Stimulated activated CD4-positive, alpha-beta T cell treated with anti-CD3 and anti-CD28 coated beads, Interleukin-2, amount 100 ng/mL, for 48 hours (primary cell): ENCODE results near the gene KLK11.
"Not testable (repeated sequence)": the region's sequence is repeated elsewhere in the genome, so short reads cannot be mapped to it uniquely, and the experiment has no call there.

Experiments
- DNase-seq, 2 donors: peaks; one replicate each; pipeline ENCODE4 v3.0.0-alpha.2; 2020

KLK11 gene

DNA sequence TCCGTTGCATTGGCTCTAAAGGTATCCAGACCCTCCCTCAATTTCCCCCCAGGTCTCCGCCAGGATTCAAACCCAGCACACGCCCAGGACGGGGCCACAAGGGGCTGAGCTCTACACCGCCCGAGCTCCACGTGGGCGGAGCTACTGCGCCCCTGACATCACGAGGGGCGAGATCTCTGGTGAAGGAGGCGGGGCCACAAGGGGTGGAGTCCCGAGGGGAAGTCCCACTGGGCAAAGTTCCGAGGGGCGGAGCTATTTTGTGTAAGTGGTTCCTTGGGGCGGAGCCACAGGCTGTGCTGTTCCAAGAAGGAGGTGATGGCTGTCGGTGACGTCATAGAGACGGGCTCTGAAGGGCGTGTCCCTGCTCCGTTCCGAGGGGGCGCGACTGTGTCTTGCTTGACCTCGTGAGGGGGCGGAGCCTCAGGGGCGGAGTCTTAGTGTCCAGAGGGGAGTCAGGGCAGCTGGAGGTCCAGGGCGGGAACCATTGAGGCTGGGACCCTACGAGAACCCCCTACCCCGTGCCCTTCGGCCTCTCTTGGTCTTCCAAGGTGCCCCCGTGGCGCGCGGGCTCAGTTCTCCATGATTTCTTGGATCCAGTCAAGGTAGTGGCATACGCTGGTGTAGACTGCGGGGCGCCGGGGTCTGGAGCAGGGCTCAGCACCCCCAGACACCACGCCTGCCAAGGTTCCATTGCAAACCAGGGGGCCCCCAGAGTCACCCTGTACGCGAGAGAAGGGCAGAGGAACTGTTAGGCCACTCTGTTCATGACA lies 23.7 kb downstream of the KLK11 start:
- peak in 1 of 2 donors; percentile 17 for DNase-seq

- DNase-seq, result no peak
Measured at GRCh38 chr19:51002089-51002532, 24.3 kb downstream of the KLK11 start.

GRCh38 chr19:51001515-51001914 lies 24.9 kb downstream of the KLK11 start, which contains the start of gene KLK8:
Gene KLK8, minus strand, starts transcription at chr19:51001604. Its CDS starts 437 bp downstream, at chr19:51001167.
- no peak for DNase-seq

GRCh38 chr19:51000981-51001380 lies 25.4 kb downstream of the KLK11 start:
- no peak for DNase-seq

GRCh38 chr19:51000426-51000825 lies 26.0 kb downstream of the KLK11 start:
- DNase-seq, result no peak

DNA sequence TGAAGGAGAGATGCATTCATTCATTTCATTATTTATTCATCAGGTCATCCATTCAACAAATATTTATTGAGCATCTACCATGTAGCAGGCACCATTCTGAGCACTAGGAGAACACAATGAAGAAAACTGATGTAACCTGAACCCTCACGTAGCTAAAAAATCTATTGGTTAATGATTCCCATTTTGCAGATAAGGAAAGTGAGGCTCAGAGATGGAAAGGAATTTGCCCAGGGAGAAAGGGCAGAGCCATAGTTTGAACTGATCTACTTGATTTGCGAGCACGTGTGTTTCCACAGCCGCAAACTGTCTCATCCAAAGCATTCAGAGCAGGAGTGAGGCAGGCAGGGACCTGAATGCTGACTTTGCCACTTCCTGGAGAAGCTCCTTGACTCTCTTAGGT lies 27.7 kb downstream of the KLK11 start:
- DNase-seq, result no peak

GRCh38 chr19:50998061-50998460 lies 28.4 kb downstream of the KLK11 start:
- no peak for DNase-seq

DNA sequence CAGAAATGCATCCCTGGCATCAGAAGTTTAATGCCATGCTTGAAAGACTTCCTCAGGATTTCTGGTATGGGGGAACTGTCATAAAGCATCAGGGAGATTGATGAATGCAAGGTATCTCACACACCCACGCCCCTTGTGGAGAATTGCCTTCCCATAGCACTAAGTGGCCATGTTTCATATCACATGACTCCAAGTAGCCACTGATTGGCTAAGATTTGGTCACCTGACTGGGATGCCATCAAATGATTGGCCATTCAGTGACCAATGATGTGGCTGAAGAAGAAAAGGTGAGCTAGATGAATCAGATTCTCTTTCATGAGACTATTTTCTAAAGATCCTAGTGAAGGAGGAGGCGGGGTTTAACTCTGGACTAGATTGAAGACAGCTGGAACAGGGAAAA lies 32.3 kb downstream of the KLK11 start:
- no peak for DNase-seq

DNA sequence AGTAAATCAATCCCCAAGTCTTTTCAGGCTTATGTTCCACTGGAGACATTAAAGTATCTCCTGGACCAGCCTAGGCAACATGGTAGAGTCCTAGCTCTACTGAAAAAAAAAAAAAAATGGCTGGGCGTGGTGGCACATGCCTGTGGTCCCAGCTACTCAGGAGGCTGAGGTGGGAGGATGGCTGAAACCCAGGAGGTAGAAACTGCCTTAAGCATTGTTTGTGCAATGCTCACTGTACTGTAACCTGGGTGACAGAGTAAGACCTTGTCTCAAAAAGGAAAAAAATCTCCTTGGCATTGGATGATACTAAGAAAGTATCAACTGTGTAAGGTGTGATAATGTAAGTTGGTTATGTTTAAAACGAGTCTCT lies 33.8 kb downstream of the KLK11 start:
- no peak for DNase-seq

DNA sequence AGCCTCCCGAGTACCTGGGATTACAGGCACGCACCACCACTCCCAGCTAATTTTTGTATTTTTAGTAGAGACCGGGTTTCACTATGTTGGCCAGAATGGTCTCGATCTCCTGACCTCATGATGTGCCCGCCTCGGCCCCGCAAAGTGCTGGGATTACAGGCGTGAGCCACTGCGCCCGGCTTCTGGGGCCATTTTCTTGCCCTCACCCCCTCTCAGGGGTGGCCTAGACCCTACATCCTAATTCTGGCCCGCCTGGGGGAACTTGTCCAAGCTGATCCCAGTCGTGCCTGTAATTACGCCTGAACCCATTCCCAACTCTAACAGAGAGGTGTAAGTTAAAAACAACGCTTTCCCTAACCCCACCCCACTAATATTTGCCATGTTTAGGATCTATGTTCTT lies 42.0 kb downstream of the KLK11 start:
- DNase-seq, result not testable (repeated sequence)

GRCh38 chr19:50983625-50984292 lies 42.7 kb downstream of the KLK11 start, which contains the start of gene KLK7:
Gene KLK7, minus strand, starts transcription at chr19:50983917. Its CDS starts 1,518 bp downstream, at chr19:50982399.
- DNase-seq, result no peak

DNA sequence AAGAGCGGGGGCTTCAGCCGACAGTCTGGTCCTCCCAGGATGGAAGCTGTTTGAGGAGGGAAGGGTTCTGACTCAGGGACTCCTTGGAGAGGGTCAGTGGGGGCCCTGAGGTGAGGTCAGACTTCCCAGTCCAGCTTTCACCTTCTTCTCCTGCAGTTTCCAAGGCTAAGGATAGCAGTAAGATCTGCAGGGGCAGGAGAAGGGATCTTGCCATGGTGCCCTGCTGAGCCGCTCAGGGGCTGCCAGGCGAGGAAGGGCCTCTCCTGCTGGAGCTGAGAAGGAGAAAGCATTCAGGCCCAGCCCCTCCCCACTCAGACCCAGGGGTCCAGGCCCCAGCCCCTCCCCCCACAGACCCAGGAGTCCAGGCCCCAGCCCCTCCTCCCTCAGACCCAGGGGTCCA lies 44.2 kb downstream of the KLK11 start:
- DNase-seq, result no peak

DNA sequence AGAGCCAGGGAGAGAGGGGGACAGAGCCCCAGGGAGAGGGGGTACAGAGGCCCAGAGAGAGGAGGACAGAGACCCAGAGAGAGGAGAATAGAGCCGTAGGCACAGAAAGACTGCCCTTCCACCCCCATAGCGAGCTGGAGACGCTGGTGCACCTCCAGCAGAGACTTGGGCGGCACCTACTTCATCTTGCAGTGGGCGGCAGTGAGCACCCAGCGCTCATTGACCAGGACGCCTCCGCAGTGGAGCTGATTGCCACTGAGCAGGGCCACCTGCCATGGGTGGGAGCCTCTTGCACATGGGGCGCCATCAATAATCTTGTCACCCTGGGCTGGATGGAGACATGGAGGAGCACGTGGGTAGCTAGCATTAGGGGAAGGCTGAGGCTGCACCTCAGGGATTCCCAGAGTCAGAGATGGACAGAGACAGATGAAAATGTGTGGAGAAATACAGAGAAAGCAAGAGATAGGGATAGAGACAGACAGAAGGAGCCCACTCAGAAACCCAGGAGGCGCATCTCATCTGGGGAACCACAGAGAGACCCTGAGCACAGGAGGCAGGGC lies 44.7 kb downstream of the KLK11 start:
- DNase-seq, result no peak

DNA sequence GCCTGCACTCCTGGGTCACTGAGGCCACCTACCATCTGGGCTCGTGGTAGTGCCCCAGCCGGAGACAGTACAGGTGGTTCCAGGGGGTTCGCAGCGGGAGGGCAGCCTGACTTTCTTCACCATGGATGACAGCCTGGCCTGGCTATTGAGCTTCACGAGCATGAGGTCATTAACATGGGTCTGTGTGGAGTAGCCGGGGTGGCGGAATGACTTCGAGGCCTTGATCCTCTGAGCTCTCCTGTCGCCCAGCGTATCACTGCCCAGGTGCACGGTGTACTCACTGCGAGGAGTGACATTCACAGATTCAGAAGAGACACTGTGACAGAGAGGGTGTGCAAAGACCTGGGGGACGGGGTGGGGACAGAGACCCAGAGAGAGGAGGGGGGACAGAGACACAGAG lies 46.2 kb downstream of the KLK11 start:
- no peak for DNase-seq

DNA sequence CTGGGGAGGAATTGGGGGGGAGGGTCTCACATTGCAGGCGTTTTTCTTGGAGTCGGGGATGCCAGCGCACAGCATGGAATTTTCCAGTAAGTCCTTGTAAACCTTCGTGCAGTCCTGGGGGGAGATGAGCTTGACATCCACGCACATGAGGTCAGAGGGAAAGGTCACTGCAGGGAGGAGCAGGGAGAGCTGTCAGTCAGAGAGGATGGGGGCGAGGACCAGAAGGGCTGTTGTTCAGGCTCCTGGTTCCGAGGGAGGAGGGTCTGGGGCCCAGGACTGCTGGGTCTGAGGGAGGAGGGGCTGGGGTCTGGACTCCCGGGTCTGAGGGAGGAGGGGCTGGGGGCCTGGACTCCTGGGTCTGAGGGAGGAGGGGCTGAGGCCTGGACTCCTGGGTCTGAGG lies 46.7 kb downstream of the KLK11 start:
- DNase-seq, result no peak

- no peak for DNase-seq
Measured at GRCh38 chr19:50978772-50979390, 47.5 kb downstream of the KLK11 start.

DNA sequence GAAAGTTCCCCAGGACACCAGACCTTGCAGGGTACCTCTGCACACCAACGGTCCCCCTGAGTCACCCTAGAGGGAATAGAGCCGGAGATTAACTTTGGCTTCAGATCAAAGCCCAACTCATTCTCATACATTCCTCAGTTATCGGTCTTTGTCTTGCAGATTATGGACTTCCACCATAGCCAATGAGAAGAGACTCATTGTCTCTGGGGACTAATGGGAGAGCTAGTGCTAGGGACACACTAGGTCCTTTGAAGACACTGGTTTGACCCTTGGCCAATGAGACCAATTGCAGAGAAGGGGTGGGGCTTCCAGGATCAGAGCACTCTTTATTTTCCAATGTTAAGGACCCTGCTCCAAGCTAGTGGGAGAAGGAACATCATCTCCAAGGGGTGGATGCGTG lies 48.8 kb downstream of the KLK11 start:
- DNase-seq, result no peak

GRCh38 chr19:50975766-50976165 lies 50.6 kb downstream of the KLK11 start:
- no peak for DNase-seq

DNA sequence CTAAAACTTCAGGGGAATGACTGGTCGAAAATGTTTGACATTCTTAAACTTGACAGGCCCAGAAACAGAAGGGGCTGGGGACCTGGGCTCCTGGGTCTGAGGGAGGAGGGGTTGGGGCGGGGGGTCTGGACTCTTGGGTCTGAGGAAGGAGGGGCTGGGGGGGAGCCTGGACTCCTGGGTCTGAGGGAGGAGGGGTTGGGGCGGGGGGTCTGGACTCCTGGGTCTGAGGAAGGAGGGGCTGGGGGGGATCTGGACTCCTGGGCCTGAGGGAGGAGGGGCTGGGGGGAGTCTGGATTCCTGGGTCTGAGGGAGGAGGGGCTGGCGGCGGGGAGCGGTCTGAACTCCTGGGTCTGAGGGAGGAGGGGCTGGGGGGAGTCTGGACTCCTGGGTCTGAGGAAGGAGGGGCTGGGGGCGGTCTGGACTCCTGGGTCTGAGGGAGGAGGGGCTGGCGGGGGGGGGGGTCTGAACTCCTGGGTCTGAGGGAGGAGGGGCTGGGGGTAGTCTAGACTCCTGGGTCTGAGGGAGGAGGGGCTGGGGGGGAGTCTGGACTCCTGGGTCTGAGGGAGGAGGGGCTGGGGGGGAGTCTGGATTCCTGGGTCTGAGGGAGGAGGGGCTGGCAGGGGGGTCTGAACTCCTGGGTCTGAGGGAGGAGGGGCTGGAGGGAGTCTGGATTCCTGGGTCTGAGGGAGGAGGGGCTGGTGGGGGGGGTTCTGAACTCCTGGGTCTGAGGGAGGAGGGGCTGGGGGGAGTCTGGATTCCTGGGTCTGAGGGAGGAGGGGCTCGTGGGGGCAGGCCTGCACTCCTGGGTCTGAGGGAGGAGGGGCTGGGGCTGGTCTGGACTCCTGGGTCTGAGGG lies 51.5 kb downstream of the KLK11 start:
- DNase-seq, result no peak

- no peak for DNase-seq
Measured at GRCh38 chr19:50972795-50973376, 53.5 kb downstream of the KLK11 start.
